ENCODE results near the gene CACNA2D4.

The CACNA2D4 gene

DNA sequence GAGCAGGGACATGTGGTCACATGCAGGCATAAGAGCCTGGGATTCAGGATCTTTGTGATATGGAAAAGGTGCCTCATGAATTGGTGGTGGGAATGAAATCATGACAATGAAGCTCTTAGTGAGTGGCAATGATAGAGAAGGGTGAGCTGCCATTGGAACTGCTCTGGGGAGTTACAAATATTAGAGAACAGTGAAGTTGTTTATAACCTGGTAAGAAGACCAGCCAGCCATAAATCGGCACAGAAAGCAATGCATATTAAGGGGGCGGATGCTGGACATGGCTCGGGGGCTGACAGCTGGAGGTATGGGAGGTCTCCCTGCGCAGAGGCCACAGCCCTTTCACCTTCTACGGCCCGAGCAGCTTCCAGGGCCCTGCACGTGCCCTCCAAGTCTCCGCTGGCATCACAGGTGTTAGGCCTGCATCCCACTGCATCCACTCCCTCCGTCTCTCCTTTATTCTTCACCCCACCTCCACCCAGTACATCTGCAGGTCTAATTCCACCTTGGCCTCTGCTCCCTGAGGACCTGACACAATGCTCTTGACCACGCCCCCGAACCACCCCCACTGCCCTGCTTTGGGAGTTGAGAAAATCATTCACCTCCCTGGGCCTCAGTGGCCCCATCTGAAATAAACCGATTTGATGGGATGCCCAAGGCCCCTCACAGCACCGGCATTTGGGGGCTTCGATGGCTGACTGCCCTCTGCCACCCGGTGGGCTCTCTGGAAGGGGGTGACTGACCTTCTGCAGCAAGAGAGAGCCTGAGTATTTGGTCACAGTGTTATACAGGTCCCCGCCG lies 4.1 kb downstream of the CACNA2D4 start:
- TF ChIP-seq PAX5 (IDR thresholded peaks at IDR 0.05; ENCODE audit: insufficient read depth, low read length, severe bottlenecking) (no peak), POLR2A (IDR thresholded peaks at IDR 0.05; ENCODE audit: low read depth, low read length) (no peak), POU2F2 (IDR thresholded peaks at IDR 0.05; ENCODE audit: low read depth, low read length) (no peak), POLR2AphosphoS5 (IDR thresholded peaks at IDR 0.05; ENCODE audit: low read depth, low read length) (no peak), TAF1 (IDR thresholded peaks at IDR 0.05; ENCODE audit: low read depth, low read length) (no peak), SPI1 (IDR thresholded peaks at IDR 0.05; ENCODE audit: low read depth, low read length) (no peak)
- FAIRE-seq, result no peak
- no peak for DNase-seq (ENCODE audit: insufficient read length, low spot score)

DNA sequence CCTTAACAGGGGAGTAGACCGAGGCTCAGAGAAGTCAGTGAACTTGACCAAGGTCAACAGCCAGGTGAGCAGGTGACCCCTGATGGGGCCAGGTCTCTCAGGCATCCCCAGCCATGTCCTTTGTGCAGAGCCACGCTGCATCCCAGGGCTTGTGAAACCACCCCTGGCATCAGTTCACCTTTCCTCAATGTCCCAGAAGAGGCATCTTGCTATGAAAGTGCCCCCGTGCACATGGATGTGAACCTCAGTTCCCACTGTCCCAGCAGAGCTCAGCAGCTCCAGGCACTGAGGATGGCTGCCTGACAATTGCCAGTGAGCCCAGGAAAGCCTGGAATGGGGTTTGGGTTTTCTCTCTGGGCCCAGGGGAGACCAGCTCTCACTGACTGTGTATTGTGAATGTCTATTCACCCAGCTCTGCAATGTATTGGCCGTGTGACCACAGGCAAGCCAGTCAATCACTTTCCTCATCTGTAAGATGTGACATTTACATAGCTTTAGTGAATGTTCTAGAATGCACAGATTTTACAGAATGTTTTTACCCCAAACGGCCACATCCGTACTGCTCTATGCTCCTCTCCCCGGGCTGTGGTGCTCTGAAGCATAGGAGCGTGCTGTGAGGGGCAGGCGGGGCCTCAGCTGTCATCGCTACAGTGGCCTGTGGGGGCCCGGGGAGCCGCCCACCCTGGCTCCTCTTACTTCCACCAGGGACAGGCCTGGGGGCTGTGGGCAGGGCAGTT lies 4.9 kb downstream of the CACNA2D4 start:
- DNase-seq (ENCODE audit: insufficient read length, low spot score) (no peak), FAIRE-seq (no peak)
- TF ChIP-seq POU2F2 (IDR thresholded peaks at IDR 0.05; ENCODE audit: low read depth, low read length), result no peak
- no peak for TF ChIP-seq TAF1 (IDR thresholded peaks at IDR 0.05; ENCODE audit: low read depth, low read length)
- TF ChIP-seq SPI1 (IDR thresholded peaks at IDR 0.05; ENCODE audit: low read depth, low read length), result no peak
- TF ChIP-seq PAX5 (IDR thresholded peaks at IDR 0.05; ENCODE audit: insufficient read depth, low read length, severe bottlenecking), result no peak
- no peak for TF ChIP-seq POLR2AphosphoS5 (IDR thresholded peaks at IDR 0.05; ENCODE audit: low read depth, low read length)
- no peak for TF ChIP-seq POLR2A (IDR thresholded peaks at IDR 0.05; ENCODE audit: low read depth, low read length)

DNA sequence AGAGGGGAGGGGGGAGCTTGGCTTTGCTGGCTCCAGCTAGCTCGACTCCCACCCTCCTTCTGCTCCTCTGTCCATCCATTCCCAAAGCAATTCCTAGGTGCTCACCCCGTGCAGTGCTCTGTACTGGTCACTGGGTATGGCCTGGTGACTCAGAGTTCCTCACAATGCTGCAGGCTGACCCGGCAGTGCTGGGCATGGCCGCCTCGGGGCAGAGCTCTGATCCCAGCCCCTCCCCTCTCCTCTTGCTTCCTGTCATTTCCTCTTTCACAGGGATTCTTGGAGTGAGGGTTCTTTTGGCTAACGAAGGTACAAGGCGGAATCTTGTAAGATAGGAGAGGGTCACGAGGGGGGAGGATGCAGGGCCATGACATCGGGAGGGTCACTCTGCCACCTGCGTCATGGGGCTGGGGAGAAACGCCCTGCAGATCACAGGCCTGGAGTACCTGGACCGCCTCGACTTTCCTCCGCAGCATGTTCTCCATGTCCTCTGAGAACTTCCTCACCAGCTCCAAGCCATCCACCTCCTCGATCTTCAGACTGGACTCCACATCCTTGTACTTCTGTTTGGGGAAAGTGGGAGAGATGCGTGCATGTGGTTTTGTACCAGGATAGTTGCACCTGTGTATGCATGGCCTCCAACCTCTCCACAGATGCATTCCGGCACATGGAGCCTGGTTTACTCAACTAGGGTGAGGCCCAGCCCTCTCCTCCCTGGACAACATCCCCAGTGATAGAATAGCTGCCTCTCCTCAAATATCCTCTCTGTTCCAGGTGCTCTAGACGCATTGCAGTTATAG lies 5.7 kb downstream of the CACNA2D4 start:
- DNase-seq (ENCODE audit: insufficient read length, low spot score), result no peak

DNA sequence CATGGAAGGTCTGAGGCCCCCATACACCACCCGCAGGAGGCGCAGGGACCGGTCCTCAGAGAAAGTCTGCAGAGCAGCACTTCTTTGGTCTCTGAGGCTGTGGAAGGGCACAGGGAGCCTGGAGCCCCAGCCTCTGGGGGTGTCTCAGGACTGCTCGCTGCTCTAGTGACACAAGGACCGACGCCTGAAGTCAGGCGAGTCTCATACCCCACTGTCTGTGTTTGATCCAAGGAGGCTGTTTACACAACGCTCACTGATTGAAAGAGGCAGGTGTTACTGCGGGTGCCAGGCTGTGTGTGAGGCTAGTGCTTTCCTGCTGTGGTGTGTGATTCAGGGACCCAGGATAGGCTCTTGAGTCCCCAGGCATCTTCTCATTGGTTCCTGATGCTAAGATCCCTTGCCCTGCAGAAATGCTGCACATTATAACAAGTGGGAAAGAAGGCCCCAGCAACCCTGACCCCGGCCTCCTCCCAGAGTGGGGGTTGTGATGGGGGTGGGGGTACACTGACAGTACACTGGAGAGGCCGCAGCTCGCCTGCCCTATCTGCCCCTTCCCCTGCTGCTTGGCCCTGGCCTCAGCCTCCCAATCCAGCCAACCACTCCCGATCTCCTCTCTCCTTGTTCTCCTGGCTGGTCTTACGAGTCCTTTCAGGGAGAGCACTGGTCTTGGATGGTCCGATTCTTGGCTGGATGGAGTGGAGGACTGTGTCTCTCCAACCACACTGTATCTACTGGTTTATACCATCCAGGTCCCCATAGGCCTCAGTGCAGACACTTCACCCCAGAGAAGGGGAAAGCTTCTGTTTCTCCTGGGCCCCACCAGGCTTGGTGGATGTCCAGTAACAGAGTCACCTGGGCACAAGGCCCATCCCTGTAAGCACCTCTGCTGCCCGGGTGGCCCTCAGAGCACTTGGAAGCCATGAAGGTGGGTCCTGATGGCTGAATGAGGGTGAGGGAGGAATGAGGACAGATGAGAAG lies 6.6 kb downstream of the CACNA2D4 start:
- DNase-seq (ENCODE audit: insufficient read length, low spot score), result no peak
- no peak for TF ChIP-seq PAX5 (IDR thresholded peaks at IDR 0.05; ENCODE audit: insufficient read depth, low read length, severe bottlenecking)
- no peak for TF ChIP-seq POLR2A (IDR thresholded peaks at IDR 0.05; ENCODE audit: low read depth, low read length)
- TF ChIP-seq TAF1 (IDR thresholded peaks at IDR 0.05; ENCODE audit: low read depth, low read length), result no peak
- no peak for TF ChIP-seq POLR2AphosphoS5 (IDR thresholded peaks at IDR 0.05; ENCODE audit: low read depth, low read length)
- no peak for TF ChIP-seq POU2F2 (IDR thresholded peaks at IDR 0.05; ENCODE audit: low read depth, low read length)
- TF ChIP-seq SPI1 (IDR thresholded peaks at IDR 0.05; ENCODE audit: low read depth, low read length), result no peak
- FAIRE-seq, result no peak

More for the DNA sequence above, 5.7 kb downstream of the CACNA2D4 start:
- FAIRE-seq, result no peak
- TF ChIP-seq POLR2AphosphoS5 (IDR thresholded peaks at IDR 0.05; ENCODE audit: low read depth, low read length) (no peak), SPI1 (IDR thresholded peaks at IDR 0.05; ENCODE audit: low read depth, low read length) (no peak), POU2F2 (IDR thresholded peaks at IDR 0.05; ENCODE audit: low read depth, low read length) (no peak), POLR2A (IDR thresholded peaks at IDR 0.05; ENCODE audit: low read depth, low read length) (no peak), TAF1 (IDR thresholded peaks at IDR 0.05; ENCODE audit: low read depth, low read length) (no peak), PAX5 (IDR thresholded peaks at IDR 0.05; ENCODE audit: insufficient read depth, low read length, severe bottlenecking) (no peak)

DNA sequence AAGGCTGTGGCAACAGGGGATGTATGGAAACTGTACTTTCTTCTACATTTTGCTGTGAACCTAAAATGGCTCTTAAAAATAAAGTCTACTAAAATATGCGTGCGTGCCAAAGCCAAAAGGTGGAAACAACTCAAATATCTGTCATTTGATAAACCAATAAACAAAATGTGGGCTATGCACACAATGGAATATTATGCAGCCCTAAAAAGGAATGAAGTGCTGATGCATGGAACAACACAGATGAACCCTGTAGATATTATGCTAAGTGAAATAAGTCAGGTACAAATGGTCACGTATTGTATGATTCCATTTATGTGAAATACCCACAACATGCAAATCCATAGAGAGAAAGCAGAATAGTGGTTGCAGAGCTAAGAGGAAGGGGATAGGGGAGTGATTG lies 8.0 kb downstream of the CACNA2D4 start:
- no peak for FAIRE-seq
- no peak for DNase-seq (ENCODE audit: insufficient read length, low spot score)
- TF ChIP-seq POLR2A (IDR thresholded peaks at IDR 0.05; ENCODE audit: low read depth, low read length) (no peak), SPI1 (IDR thresholded peaks at IDR 0.05; ENCODE audit: low read depth, low read length) (no peak), TAF1 (IDR thresholded peaks at IDR 0.05; ENCODE audit: low read depth, low read length) (no peak), POU2F2 (IDR thresholded peaks at IDR 0.05; ENCODE audit: low read depth, low read length) (no peak), PAX5 (IDR thresholded peaks at IDR 0.05; ENCODE audit: insufficient read depth, low read length, severe bottlenecking) (no peak), POLR2AphosphoS5 (IDR thresholded peaks at IDR 0.05; ENCODE audit: low read depth, low read length) (no peak)

DNA sequence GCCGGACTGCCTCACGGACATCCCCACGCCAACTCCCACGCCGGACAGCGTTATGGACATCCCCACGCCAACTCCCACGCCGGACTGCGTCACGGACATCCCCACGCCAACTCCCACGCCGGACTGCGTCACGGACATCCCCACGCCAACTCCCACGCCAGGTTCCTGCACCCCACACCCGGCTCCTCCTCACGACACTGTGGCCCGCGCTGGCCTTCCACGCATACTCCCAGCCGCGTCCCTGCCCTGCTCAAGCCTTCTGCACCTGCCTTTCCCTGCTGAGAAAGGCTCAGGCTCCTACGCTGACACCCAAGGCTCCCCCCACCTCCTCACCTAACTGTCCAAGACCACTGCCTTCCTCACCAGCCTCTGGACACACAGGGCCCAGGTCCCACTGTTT lies 9.7 kb downstream of the CACNA2D4 start:
- DNase-seq (ENCODE audit: insufficient read length, low spot score) (no peak), FAIRE-seq (no peak)
- TF ChIP-seq PAX5 (IDR thresholded peaks at IDR 0.05; ENCODE audit: insufficient read depth, low read length, severe bottlenecking), result no peak
- no peak for TF ChIP-seq TAF1 (IDR thresholded peaks at IDR 0.05; ENCODE audit: low read depth, low read length)
- TF ChIP-seq POU2F2 (IDR thresholded peaks at IDR 0.05; ENCODE audit: low read depth, low read length), result no peak
- no peak for TF ChIP-seq POLR2A (IDR thresholded peaks at IDR 0.05; ENCODE audit: low read depth, low read length)
- TF ChIP-seq POLR2AphosphoS5 (IDR thresholded peaks at IDR 0.05; ENCODE audit: low read depth, low read length), result no peak
- TF ChIP-seq SPI1 (IDR thresholded peaks at IDR 0.05; ENCODE audit: low read depth, low read length), result no peak

DNA sequence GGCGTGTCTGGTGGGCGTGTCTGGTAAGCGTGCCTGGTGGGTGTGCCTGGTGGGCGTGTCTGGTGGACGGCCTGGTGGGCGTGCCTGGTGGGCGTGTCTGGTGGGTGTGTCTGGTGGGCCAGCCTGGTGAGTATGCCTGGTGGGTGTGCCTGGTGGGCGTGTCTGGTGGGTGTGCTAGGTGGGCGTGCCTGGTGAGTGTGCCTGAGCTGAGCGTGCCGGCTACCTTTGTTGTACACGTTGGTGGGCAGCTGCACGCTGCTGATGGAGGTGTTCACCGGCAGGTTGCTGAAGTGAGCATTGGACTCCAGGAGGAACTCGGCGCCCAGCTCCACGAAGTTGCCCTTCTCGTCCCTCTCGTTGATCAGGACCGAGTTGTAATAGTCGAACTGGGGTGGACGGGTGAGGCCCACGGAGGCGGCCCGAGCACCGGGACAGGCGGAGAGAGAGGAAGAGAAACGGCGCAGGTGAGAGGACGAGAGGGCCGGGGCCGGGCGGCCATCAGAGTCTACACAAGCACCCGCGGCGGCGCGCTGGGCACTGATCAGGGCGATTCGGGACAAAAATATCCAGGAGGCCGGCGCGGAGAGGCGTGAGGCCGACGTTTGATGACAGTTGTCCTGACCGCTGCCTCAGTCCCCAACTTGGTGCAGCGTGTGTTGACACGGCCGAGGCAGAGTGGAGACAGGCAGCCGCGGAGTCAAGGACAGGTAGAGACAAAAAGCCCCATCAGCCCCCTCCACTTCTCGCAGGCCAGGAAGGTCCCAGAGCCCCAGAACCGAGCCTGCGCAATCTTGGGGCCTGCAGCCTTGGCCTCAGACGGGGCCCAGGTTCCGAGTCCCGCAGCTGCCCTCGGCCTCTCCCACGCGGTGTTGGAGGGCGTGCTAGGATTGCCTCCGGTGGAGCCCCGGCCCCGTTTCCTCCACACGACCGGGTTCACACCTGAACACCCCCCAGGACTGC lies 10.5 kb downstream of the CACNA2D4 start:
- FAIRE-seq (no peak), DNase-seq (ENCODE audit: insufficient read length, low spot score) (no peak)
- TF ChIP-seq SPI1 (IDR thresholded peaks at IDR 0.05; ENCODE audit: low read depth, low read length), result no peak
- no peak for TF ChIP-seq PAX5 (IDR thresholded peaks at IDR 0.05; ENCODE audit: insufficient read depth, low read length, severe bottlenecking)
- no peak for TF ChIP-seq TAF1 (IDR thresholded peaks at IDR 0.05; ENCODE audit: low read depth, low read length)
- no peak for TF ChIP-seq POLR2A (IDR thresholded peaks at IDR 0.05; ENCODE audit: low read depth, low read length)

All from GM12891 (cell line).